ENCODE measurements around the gene QRFP.
A peak's percentile ranks its signal among the peaks of the same experiment; 100 is the strongest.

The QRFP gene

GRCh38 chr9:130904070-130905044, 7.7 kb upstream of the QRFP start:
- DNase-seq (ENCODE audit: low spot score), result no peak

DNA sequence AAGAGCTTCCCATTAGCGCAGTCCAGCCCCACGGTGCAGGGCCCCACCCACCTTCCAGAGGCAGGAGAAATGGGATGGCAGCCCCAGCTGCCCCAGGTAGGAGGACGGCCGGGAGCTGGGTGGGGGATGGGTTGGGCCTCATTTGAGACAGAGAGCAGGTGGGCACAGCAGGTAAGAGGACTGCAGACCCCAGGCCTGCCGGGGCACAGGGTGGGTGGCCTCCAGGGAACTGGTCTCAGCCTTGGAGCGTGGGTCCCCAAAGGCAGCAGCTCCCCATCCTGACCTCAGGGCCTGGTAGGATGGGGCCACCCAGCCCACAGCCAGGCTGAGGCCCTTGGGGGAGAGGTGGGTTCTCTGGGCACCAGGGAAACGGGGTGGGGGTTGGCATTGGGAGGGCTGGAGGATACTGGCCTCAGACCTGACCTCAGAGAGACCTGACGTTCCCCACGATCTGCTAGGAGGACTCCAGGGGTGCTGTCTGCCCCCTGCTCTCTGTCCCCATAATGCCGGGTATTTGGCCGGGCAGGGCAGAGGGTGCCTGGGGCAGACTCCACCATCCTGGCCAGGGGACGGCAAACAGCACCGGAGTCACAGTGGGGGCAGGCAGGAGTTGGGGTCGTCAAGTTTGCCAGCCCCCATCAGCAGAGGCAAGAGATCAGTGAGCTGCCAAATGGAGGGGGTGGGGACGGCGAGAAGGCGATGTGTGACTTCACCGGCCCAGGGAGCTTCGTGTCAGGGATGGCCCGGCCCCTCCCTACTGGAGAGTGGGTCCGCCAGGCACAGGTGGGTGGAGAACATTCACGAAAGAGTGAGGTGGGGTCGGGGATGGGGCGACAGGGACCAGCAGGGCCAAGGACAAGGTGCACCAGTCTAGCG, 6.8 kb upstream of the QRFP start:
- DNase-seq (ENCODE audit: low spot score), result no peak

- no peak for DNase-seq (ENCODE audit: low spot score)
Measured at GRCh38 chr9:130902204-130903185, 5.9 kb upstream of the QRFP start.

GRCh38 chr9:130901498-130902203, 5.0 kb upstream of the QRFP start:
- DNase-seq (ENCODE audit: low spot score), result no peak

- no peak for DNase-seq (ENCODE audit: low spot score)
Measured at GRCh38 chr9:130900701-130901497, 4.3 kb upstream of the QRFP start.

DNA sequence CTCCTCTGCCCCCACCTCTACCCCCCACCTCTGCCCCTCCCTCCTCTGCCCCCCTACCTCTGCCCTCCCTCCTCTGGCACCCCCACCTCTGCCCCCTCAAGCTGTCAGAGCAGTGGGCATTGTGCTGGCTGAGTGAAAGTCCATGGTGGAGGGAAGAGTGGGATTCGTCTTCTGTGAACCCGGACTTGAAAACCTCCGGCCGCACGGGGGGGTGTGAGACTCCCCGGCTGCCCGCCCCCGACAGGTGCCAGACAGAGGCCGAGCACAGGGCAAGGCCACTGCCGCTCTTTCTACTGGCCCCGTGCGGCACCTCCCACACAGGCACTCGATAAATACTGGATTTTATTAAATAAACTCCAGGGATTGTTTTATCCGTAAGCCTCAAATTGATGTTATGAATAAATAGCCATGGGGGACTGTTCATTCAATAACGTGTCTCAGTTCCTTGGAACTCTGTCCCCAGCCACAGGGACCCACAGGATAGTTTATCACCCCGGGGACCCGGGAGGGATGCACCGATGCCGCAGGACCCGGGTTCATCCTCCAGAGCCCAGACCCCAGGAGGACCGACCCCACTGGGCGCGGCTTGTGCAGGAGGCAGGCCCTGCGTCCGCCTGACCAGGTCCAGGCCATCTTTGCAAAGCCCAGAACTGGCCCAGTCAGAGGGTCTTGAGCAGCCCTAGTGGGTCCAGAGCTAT, 2.6 kb upstream of the QRFP start:
- no peak for DNase-seq (ENCODE audit: low spot score)

- no peak for DNase-seq (ENCODE audit: low spot score)
Measured at GRCh38 chr9:130898552-130898852, 1.9 kb upstream of the QRFP start.

DNA sequence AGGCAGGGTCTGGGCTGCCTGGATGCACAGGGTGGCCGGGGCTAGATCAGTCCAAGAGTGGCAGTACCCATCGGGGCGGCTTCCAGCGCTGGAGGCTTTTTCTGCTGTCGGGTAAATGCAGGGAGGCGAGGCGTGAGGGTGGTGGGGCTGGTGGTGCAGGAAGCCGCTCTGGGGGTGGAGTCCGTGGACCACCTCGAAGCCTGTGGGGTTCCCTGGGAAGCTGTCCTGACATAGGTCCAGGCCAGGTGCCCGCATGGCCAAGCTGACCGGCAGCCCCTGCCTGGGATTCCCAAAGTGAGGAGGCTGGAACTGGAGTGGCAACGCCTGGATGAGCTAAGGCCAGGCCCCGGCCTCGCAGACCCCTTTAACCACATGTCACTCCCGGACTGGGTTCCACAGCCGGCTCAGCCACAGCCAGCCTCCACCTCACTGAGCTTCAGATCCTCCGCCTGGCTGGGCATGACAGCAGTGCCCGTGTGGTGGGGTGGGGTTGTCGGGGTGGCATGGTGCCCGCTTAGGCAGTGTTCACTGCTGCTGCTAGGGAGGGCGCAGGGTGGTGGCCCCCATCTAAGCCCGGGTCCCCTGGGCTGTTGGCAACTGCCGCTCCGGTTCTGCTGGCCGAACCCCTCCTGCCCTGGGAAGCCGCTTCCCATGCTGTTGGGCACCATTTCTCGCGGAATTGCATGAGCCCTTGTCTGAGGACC, 1.4 kb upstream of the QRFP start:
- no peak for DNase-seq (ENCODE audit: low spot score)

DNA sequence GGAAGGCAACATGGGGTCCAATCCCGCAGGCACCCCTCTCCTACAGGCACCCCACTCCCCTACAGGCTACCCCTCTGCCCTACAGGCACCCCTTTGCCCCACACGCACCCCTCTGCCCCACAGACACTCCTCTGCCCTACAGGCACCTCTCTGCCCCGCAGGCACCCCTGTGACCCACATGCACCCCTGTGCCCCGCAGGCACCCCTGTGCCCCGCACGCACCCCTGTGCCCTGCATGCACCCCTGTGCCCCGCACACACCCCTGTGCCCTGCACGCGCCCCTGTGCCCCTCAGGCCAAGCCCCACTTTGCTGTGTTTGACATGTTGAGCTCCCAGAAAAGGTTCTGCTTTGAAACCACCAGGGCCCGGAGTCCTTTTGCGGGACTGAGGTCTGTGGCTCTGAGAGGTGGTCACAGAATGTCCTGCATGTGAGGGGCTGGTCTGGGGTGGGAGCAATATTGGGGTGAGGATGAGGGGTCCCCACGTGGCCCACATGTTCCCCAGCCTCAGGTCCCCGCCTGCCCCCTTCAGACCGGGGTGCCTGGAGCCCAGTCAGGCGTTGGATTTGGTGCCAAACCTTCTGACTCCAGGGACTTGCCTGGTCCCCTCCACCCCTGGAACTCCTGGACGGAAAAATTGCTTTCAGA, 616 bp upstream of the QRFP start:
- DNase-seq (ENCODE audit: low spot score), result no peak

- DNase-seq (ENCODE audit: low spot score), result no peak
Measured at GRCh38 chr9:130895481-130896232, 955 bp downstream of the QRFP start.

DNA sequence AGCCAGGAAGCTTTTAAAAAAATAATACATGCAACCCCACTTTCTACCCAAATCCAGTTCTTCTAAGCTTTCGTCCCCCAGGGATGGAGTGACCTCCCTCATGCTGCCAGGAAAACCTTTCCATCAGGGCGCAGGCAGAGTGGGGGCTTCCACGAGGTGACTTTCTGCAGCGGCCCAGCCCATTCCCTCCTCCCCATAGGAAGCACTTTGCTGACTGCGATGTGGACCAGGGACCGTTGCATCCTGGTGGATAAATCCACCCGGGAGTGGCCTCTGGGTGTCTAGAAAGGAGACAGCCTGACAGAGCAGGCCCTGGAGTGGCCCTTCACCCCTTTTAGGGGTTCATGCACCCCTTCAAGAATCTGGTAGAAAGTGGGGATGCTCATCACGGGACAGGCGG, 1.6 kb downstream of the QRFP start:
- no peak for DNase-seq (ENCODE audit: low spot score)

DNA sequence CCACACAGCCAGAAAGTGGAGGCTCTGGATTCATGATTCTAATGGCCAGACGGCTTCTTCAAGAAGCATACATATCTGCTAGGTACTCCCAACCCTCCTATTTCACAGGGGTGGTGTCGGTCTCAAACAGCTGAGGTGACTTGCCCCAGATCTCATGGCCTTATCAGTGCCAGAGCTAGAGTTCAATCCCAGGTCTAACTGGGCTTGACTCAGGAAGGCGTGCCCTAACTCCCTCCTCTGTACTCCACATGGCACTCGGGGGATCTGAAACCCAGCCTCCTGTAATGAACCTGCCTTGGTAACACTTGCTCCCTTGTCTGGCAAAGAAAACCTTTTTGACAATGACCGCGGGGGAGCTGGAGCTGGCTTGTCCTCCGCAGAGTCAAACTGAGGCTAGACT, 2.1 kb downstream of the QRFP start:
- DNase-seq (ENCODE audit: low spot score), result no peak

DNA sequence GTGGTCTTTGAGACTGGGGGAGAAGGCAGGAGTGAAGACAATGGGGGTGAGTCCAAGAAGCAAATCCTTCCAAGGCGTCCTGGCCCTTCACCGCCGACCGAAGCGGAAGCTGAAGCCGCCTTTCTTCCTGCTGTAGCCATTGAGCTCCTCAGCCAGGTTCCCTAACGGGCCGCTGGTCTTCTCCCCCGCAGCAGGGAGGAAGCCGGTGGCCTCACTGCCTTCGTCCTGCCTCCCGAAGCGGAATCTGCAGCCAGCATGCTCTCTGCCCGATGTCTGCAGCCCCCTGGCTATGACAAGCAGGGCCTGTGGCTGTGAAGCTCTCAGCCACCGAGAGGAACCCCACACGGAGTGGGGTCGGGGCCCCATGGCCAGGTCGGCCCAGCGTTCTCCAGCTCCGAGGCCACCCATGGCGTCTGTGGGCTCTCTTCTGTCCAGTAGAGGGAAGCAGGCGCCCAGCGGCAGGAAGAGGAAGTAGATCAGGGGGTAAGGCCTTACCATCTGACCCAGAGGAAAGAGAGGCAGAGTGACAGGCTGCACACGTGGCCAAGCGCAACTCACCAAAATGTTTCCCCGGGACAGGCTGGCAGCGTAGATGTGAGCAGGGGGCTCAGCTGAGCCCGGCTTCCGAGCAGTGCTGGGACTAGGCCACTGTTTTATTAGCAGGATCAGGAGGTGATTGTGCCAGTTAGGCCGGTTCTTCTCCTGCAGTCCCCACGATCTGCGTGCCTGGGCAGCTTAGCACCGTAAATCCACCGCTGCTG, 3.1 kb downstream of the QRFP start:
- DNase-seq (ENCODE audit: low spot score), result peak; percentile 77

- no peak for DNase-seq (ENCODE audit: low spot score)
Measured at GRCh38 chr9:130892477-130893304, 3.9 kb downstream of the QRFP start.

- no peak for DNase-seq (ENCODE audit: low spot score)
Measured at GRCh38 chr9:130891688-130892476, 4.7 kb downstream of the QRFP start.
